IPS-18a (cell line): ENCODE data around the gene SRD5A2.

Experiments
- H3K27ac ChIP-seq: one replicate; pipeline ENCODE4 v1.5.1; 2013; ENCODE audit warnings: low read length
- H3K27me3 ChIP-seq: one replicate; pipeline ENCODE4 v1.6.1; 2013; ENCODE audit warnings: mild to moderate bottlenecking, low read length; ENCODE audit not compliant: control insufficient read depth, insufficient read depth
- H3K36me3 ChIP-seq: one replicate; pipeline ENCODE4 v1.6.1; 2013; ENCODE audit warnings: low read depth, low read length; ENCODE audit not compliant: control insufficient read depth
- H3K4me1 ChIP-seq: one replicate; pipeline ENCODE4 v1.6.1; 2013; ENCODE audit warnings: low read depth, low read length; ENCODE audit not compliant: control insufficient read depth
- H3K4me3 ChIP-seq: one replicate; pipeline ENCODE4 v1.5.1; 2013; ENCODE audit warnings: low read length
- H3K9ac ChIP-seq: one replicate; pipeline ENCODE4 v1.6.1; 2013; ENCODE audit warnings: mild to moderate bottlenecking, low read length, moderate library complexity
- H3K9me3 ChIP-seq: one replicate; pipeline ENCODE4 v1.6.1; 2013; ENCODE audit warnings: low read depth, low read length; ENCODE audit not compliant: control insufficient read depth

The SRD5A2 gene, protein sequence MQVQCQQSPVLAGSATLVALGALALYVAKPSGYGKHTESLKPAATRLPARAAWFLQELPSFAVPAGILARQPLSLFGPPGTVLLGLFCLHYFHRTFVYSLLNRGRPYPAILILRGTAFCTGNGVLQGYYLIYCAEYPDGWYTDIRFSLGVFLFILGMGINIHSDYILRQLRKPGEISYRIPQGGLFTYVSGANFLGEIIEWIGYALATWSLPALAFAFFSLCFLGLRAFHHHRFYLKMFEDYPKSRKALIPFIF

DNA sequence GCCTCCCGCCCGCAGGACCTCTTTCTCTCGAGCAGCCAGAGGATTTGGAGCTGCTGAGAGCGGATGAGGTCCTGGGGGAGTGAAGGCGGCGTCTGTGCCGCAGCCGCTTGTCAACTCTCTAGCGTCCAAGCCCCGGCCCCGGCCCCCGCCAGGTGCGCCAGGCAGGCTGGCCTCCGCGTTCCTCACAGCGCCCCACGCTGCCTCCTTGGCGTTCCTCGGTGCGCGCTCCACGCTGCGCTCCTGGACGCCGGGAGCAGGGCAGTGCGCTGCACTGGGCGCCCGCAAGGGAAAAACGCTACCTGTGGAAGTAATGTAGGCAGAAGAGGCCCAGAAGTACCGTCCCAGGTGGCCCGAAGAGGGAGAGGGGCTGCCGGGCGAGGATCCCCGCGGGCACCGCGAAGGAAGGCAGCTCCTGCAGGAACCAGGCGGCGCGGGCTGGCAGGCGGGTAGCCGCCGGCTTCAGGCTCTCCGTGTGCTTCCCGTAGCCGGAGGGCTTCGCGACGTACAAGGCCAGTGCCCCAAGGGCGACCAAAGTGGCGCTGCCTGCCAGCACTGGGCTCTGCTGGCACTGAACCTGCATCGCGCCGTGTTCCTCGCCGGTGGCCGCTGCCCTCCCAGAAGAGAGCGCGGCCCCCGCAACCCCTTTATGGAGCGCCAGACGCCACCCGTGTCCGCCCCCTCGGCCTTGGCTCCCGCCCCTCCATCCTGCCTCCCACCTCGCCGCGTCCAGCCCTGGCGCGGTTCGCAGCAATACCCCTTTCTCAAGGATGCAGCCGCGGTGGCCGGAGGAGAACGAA, at the start of gene SRD5A2:
TSS of gene SRD5A2 (minus strand) at position 618 of the 797 bp plus-strand sequence. CDS start at position 580, 38 bp downstream.
- Histone ChIP-seq H3K9ac (no peak within 1 kb of the TSS), H3K27me3 (peaks cover 57% of the 10 kb centered on the region), H3K9me3 (no peaks in the 10 kb centered on the region), H3K4me3 (peak within 1 kb of the TSS; percentile 62), H3K36me3 (no peaks in the 10 kb centered on the region), H3K4me1 (peaks cover 11% of the 10 kb centered on the region), H3K27ac (no peak within 1 kb of the TSS)

DNA sequence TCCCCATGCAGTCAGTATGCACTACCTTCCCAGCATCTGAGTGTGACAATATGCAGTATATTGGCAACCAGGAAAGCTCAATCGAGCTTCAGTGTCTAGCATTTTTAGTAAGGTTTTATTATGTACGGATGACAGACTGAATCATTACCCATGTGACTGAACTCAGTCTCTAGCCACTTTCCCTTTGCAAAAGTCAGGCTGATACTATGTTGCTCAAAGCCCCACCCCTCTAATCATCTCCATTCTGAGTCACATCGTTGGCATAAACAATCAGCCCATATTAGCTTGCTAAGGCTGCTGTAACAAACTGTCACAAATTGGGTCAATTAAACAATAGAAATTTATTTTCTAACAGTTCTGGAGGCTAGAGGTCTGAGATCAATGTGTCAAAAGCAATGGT, 25.8 kb upstream of the SRD5A2 start:
- Histone ChIP-seq H3K27me3 (no peaks in the 10 kb centered on the region), H3K9ac (no peak overlapping the region), H3K4me3 (no peak overlapping the region), H3K36me3 (no peaks in the 10 kb centered on the region), H3K9me3 (peaks cover 9% of the 10 kb centered on the region), H3K4me1 (no peaks in the 10 kb centered on the region), H3K27ac (no peak overlapping the region)

DNA sequence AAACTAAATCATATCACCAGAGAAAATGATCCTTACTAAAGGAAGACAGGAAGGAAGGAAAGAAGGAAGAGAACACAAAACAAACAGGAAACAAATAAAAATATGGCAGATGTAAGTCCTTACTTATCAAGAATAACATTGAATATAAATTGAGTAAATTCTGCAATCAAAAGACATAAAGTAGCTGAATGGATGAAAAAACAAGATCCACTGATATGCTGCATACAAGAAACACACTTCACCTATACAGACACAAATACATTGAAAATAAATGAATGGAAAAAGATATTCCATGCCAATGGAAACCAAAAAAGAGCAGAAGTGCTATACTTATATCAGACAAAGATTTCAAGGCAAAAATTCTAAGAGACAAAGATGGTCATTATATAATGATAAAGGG, 18.0 kb upstream of the SRD5A2 start:
- Histone ChIP-seq H3K27ac (no peak overlapping the region), H3K27me3 (no peaks in the 10 kb centered on the region), H3K36me3 (no peaks in the 10 kb centered on the region), H3K4me1 (no peaks in the 10 kb centered on the region), H3K4me3 (no peak overlapping the region), H3K9me3 (peaks cover 4% of the 10 kb centered on the region), H3K9ac (no peak overlapping the region)

DNA sequence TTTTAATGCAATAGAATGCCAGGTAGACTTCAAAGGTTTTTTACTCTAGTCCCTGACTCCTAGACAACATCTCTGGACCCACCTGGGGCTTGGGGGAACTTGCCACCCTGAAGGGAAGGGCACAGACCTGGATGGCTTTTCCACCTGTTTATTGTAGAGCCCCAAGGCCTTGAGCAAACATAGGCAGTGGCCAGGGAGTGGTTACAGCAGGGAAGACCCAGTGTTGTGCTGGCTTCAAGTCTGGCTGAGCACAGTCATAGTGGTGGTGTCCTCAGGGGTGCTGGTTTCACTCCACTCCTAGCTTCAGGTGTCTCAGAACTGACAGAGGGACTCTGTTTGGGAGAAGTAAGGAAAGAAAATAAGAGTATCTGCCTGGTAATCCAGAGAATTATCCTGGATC, 5.5 kb upstream of the SRD5A2 start:
- Histone ChIP-seq H3K27ac (no peak overlapping the region), H3K9me3 (no peaks in the 10 kb centered on the region), H3K27me3 (peaks cover 17% of the 10 kb centered on the region), H3K9ac (no peak overlapping the region), H3K4me3 (no peak overlapping the region), H3K4me1 (peaks cover 7% of the 10 kb centered on the region), H3K36me3 (no peaks in the 10 kb centered on the region)

DNA sequence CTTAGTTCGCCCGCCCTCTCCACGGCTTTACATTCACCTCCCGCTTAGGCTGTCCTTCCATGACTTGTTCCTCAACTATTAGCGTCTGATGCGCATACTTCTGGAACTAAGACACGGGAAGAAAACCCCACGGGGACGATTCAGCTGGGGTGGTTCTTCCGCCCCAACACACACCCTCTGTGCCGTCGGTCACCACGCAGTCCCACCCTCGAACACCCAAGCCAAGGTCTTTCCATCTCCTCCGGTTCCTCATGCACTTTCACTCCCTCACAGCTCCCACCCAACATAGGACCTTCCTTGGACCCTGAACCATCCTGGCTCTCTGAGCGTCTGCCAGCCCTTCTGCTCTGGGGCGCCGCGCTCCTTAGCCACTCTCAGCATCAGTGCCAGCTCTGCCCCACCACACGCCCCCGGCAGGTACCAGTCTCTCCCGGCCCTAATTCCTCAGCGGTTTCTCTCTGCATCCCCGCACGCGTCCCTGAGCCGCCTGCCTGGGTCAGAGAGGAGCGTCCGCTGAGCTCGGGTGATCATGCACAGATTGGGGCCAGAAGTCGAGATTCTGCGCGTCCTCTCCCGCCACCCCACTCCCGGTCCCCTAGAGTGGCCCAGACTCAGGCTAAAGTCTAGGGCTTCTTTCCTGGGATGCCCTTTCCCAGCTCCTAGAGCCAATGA, 522 bp upstream of the SRD5A2 start:
- peaks cover 57% of the 10 kb centered on the region for H3K27me3 ChIP-seq
- H3K4me1 ChIP-seq: peaks cover 11% of the 10 kb centered on the region
- H3K27ac ChIP-seq: no peak overlapping the region
- peak overlapping the region; percentile 62 for H3K4me3 ChIP-seq
- no peaks in the 10 kb centered on the region for H3K36me3 ChIP-seq
- H3K9me3 ChIP-seq: no peaks in the 10 kb centered on the region
- H3K9ac ChIP-seq: no peak overlapping the region

DNA sequence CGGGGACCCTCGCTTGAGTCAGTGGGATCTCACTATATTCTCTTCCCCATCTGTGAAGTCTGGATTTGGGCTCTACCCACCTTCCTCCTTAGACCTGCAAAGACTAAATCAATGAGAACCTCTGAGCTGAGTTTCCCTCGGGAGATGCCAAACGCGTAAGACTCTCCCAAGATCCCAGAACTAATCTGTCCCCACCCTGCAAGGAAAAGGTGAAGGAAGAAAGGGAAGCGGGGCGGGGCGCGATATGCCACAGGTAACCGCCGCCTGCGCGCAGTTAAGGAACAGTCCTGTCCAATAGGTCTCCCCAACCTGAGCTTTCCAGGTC, 780 bp downstream of the SRD5A2 start:
- Histone ChIP-seq H3K9ac (no peak overlapping the region), H3K4me3 (peak overlapping the region; percentile 62), H3K4me1 (peaks cover 11% of the 10 kb centered on the region), H3K36me3 (no peaks in the 10 kb centered on the region), H3K27me3 (peaks cover 57% of the 10 kb centered on the region), H3K27ac (no peak overlapping the region), H3K9me3 (no peaks in the 10 kb centered on the region)

DNA sequence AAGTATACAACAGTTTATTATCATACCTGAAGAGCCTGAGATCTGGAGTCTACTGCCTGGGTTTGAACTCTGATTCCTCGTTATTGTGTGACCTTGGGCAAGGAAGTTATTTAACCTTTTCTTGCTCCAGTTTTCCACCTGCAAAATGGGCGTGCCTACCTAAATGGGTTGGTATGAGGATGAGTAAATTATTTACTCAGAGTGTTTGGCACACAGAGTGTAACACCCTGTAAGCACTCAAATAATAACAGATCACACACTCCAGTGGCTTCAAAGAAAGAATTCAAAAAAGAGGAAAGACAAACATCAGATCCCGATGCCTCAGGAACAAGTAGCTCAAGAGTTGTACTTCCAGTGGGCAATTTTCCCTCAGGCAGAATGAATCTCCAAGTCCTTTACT, 2.4 kb downstream of the SRD5A2 start:
- H3K36me3 ChIP-seq: no peaks in the 10 kb centered on the region
- H3K9ac ChIP-seq: no peak overlapping the region
- no peak overlapping the region for H3K4me3 ChIP-seq
- peaks cover 57% of the 10 kb centered on the region for H3K27me3 ChIP-seq
- H3K9me3 ChIP-seq: no peaks in the 10 kb centered on the region
- H3K27ac ChIP-seq: no peak overlapping the region
- peaks cover 4% of the 10 kb centered on the region for H3K4me1 ChIP-seq

DNA sequence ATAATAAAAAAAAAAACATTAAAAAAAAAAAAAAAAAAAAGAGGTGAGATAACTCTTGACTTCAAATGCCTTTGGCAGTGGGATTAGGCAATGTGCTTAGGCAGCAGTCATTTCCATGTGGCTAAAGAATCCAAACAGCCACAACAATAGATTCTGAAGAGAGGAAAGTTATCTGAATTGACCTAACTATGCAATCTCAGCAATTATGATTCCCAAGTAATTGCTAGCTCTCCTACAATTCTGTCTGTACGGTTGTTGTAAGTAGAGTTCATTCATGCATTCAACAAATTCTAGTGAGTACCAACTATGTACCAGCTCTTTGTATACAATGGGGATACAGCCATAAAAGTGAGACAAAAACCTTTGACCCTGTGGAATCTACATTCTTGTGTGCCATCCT, 3.6 kb downstream of the SRD5A2 start:
- no peak overlapping the region for H3K4me3 ChIP-seq
- H3K4me1 ChIP-seq: peaks cover 4% of the 10 kb centered on the region
- no peaks in the 10 kb centered on the region for H3K36me3 ChIP-seq
- H3K9ac ChIP-seq: no peak overlapping the region
- peaks cover 49% of the 10 kb centered on the region for H3K27me3 ChIP-seq
- no peaks in the 10 kb centered on the region for H3K9me3 ChIP-seq
- no peak overlapping the region for H3K27ac ChIP-seq

DNA sequence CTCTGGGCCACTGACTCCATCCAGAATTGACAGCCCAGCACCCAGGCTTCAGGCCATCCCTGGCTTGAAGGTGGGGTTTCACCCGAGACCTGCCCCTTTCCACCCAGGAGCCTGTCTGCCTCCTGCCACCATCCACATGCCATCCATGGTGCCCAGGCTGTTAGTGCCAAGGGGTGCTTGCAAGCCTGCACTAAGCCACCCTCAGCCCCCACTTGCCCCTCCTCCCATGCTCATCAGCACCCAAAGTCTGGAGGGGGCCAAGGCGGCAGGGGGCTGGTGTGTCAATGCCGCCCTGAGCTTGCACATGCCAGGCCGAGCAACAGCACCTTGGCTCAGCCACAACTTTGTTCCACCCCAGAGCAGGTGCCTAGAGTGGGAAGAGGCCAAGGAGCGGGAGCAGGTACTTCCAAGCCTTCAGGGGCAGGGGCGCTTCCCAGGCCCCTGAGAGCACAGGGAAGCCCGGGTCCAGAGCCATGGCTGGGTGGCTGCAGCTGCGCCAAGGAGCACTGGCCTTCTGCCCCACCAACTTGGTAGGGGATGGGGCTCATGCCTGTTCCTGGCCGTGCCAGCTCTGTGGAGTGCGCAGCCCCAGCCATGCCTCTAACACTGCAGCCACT, 12.0 kb downstream of the SRD5A2 start:
- H3K9me3 ChIP-seq: no peaks in the 10 kb centered on the region
- H3K4me1 ChIP-seq: no peaks in the 10 kb centered on the region

DNA sequence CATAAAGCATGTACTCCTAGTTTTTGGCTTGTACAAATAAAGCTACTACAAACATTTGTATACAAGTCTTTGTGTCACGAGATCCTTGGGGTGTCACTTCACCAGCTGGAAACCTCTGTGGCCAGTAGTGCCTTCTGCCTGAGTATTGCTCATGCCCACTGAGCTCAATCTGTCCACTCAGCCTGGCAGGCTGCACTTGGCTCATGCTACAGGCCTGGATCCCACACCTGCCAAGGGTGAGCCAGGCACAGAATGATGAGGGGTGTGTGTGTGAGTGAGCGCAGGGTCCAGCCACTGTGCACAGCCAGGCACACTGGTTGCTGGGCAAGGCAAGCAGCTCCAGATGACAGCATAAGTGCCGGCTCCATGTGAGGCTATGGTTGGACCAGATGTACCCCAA, 13.1 kb downstream of the SRD5A2 start:
- H3K27ac ChIP-seq: no peak overlapping the region

More for the DNA sequence above, 12.0 kb downstream of the SRD5A2 start:
- no peaks in the 10 kb centered on the region for H3K36me3 ChIP-seq
- no peak overlapping the region for H3K4me3 ChIP-seq
- no peak overlapping the region for H3K27ac ChIP-seq
- H3K9ac ChIP-seq: no peak overlapping the region
- H3K27me3 ChIP-seq: no peaks in the 10 kb centered on the region

DNA sequence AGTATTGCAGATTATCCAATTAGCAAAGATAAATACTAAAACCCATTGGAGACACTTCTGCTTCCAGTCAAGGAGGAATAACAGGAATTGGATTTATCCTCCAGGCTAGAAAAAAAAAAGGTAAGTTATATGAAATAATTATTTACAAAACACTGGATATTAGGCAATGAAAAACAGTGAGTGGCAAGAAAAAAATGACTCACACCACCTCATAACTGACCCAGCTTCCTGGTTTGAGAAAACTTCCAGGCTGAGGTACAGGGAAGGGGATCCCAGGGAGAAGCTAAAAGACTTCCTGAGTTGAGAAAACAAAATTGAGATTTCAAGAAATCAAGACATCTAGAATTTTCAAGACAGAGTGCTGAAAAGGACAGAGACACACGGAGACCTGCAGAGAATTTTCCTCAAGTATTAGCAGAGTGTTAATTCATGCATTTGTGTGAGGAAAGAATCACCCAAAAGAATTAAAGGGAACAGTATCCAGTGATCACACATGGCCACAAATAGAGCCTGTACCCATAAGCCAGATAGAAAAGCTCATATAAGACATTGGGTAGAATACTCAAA, 17.4 kb downstream of the SRD5A2 start:
- H3K9ac ChIP-seq: no peak overlapping the region
- no peaks in the 10 kb centered on the region for H3K36me3 ChIP-seq
- H3K27me3 ChIP-seq: no peaks in the 10 kb centered on the region
- H3K4me1 ChIP-seq: no peaks in the 10 kb centered on the region
- H3K27ac ChIP-seq: no peak overlapping the region
- no peaks in the 10 kb centered on the region for H3K9me3 ChIP-seq
- H3K4me3 ChIP-seq: no peak overlapping the region

More for the DNA sequence above, 13.1 kb downstream of the SRD5A2 start:
- no peaks in the 10 kb centered on the region for H3K36me3 ChIP-seq
- no peaks in the 10 kb centered on the region for H3K27me3 ChIP-seq
- H3K4me1 ChIP-seq: no peaks in the 10 kb centered on the region
- H3K9me3 ChIP-seq: no peaks in the 10 kb centered on the region
- H3K4me3 ChIP-seq: no peak overlapping the region
- no peak overlapping the region for H3K9ac ChIP-seq
